Fibroblast of lung (primary cell): ENCODE measurements around the gene TSPAN9. TPM values are rescaled to one million over a fixed set of nuclear protein-coding genes. Genes with fewer than 3 reads are reported as not detected.

ENCODE experiments used
- DNase-seq, 2 donors: peaks; one replicate each; pipeline versions ENCODE4 v3.0.0 to v3.0.0-alpha.2; 2010; ENCODE audit warnings: low read depth in 2 of 2
- H2AFZ ChIP-seq: 2 replicates; pipeline ENCODE4 v1.5.1; 2012; ENCODE audit warnings: low read length, control low read depth, inconsistent platforms
- H3K27ac ChIP-seq: 2 replicates; pipeline ENCODE4 v1.5.1; 2011; ENCODE audit warnings: low read length, control low read depth; ENCODE audit not compliant: insufficient read depth
- H3K27me3 ChIP-seq: 2 replicates; pipeline ENCODE4 v1.5.1; 2011; ENCODE audit warnings: mild to moderate bottlenecking, low read length; ENCODE audit not compliant: control insufficient read depth, insufficient read depth
- H3K36me3 ChIP-seq: 2 replicates; pipeline ENCODE4 v1.5.1; 2011; ENCODE audit warnings: low read length; ENCODE audit not compliant: control insufficient read depth, insufficient read depth
- H3K4me1 ChIP-seq: 2 replicates; pipeline ENCODE4 v1.5.1; 2011; ENCODE audit warnings: low read length; ENCODE audit not compliant: control insufficient read depth, insufficient read depth; ENCODE audit errors: extremely low read depth
- H3K4me2 ChIP-seq: 2 replicates; pipeline ENCODE4 v1.5.1; 2011; ENCODE audit warnings: low read length, control low read depth; ENCODE audit not compliant: insufficient read depth; ENCODE audit errors: extremely low read depth
- H3K4me3 ChIP-seq, 4 experiments: fragments of 200-600 bp in 1 of 4; sonication (generic) in 1 of 4; replicated peaks in 1 of 4; 2 replicates each; pipeline ENCODE4 v1.5.1; 2011 to 2016; ENCODE audit warnings: low read length in 4 of 4, low read depth in 3 of 4, mild to moderate bottlenecking in 3 of 4, control low read depth in 2 of 4, inconsistent platforms in 1 of 4, mixed read lengths in 1 of 4; ENCODE audit not compliant: insufficient read depth in 1 of 4; ENCODE audit errors: control extremely low read depth in 1 of 4
- H3K79me2 ChIP-seq: 2 replicates; pipeline ENCODE4 v1.5.1; 2012; ENCODE audit warnings: mild to moderate bottlenecking, low read length, inconsistent platforms; ENCODE audit not compliant: control insufficient read depth, insufficient read depth
- H3K9ac ChIP-seq: 2 replicates; pipeline ENCODE4 v1.5.1; 2011; ENCODE audit warnings: mild to moderate bottlenecking, low read length, control low read depth; ENCODE audit not compliant: insufficient read depth
- H3K9me3 ChIP-seq: 2 replicates; pipeline ENCODE4 v1.5.1; 2012; ENCODE audit warnings: low read depth, low read length; ENCODE audit not compliant: control insufficient read depth, insufficient read depth
- H4K20me1 ChIP-seq: 2 replicates; pipeline ENCODE4 v1.5.1; 2011; ENCODE audit warnings: low read length; ENCODE audit not compliant: control insufficient read depth, insufficient read depth; ENCODE audit errors: extremely low read depth
- CTCF ChIP-seq, 2 donors: IDR thresholded peaks in 1 of 2; conservative IDR thresholded peaks in 1 of 2; 1 replicate in 1 of 2; 2 replicates in 1 of 2; pipeline ENCODE4 v1.5.1; 2011 to 2012; ENCODE audit warnings: low read length in 2 of 2, control low read depth in 1 of 2, inconsistent platforms in 1 of 2, low read depth in 1 of 2, mild to moderate bottlenecking in 1 of 2
- EZH2 ChIP-seq: IDR thresholded peaks from 2 replicates; pipeline ENCODE4 v1.5.1; 2012; ENCODE audit warnings: low read length, control low read depth, mild to moderate bottlenecking; ENCODE audit errors: missing control alignments
- polyA plus RNA-seq, 2 donors: library from polyadenylated mRNA; depleted of rRNA in 1 of 2; stranded (reverse) in 1 of 2; unstranded in 1 of 2; fragments of >200 nt; gene quantifications; 2 replicates each; pipeline ENCODE4 v1.2.1, GENCODE V29; 2011 to 2012; ENCODE audit warnings: missing spikeins in 1 of 2
- total RNA-seq: library from RNA; depleted of rRNA; stranded (reverse); fragments of >200 nt; gene quantifications from 2 replicates; pipeline ENCODE4 v1.2.1, GENCODE V29; 2014

Gene TSPAN9
- total and polyA plus RNA-seq, 2 donors (not counting 1 experiment from before 2014, with no cell fraction given): 31.1 to 35.2 TPM

- Histone ChIP-seq H3K9ac (no peak overlapping the region), H3K4me1 (peaks cover 2% of the 10 kb centered on the region), H3K27ac (no peak overlapping the region), H2AFZ (no peak overlapping the region), H3K27me3 (peaks cover 6% of the 10 kb centered on the region), H3K4me2 (no peak overlapping the region), H3K4me3 (no peak overlapping the region), H4K20me1 (no peaks in the 10 kb centered on the region), H3K36me3 (no peaks in the 10 kb centered on the region), H3K9me3 (no peaks in the 10 kb centered on the region), H3K79me2 (no peaks in the 10 kb centered on the region)
- TF ChIP-seq CTCF (conservative IDR thresholded peaks at IDR 0.05 in 1 of 2, IDR thresholded peaks at IDR 0.05 in 1 of 2; ENCODE audit: low read depth in 1 of 2, low read length in 2 of 2) (no peak), EZH2 (no peak)
- no peak for DNase-seq
These were observed 118.8 kb downstream of the TSPAN9 start for GRCh38 chr12:3195859-3196483.

- Histone ChIP-seq H3K9me3 (no peaks in the 10 kb centered on the region), H3K9ac (no peak overlapping the region), H3K4me3 (no peak overlapping the region), H3K27ac (no peak overlapping the region), H3K4me2 (no peak overlapping the region), H2AFZ (no peak overlapping the region), H3K36me3 (no peaks in the 10 kb centered on the region), H4K20me1 (no peaks in the 10 kb centered on the region), H3K4me1 (peaks cover 2% of the 10 kb centered on the region), H3K79me2 (no peaks in the 10 kb centered on the region), H3K27me3 (peaks cover 11% of the 10 kb centered on the region)
- TF ChIP-seq CTCF (conservative IDR thresholded peaks at IDR 0.05 in 1 of 2, IDR thresholded peaks at IDR 0.05 in 1 of 2; ENCODE audit: low read depth in 1 of 2, low read length in 2 of 2) (no peak), EZH2 (no peak)
- no peak for DNase-seq
These were observed 119.3 kb downstream of the TSPAN9 start for GRCh38 chr12:3196488-3196887.

- Histone ChIP-seq H3K4me1 (peaks cover 2% of the 10 kb centered on the region), H3K4me2 (no peak overlapping the region), H3K27me3 (peaks cover 18% of the 10 kb centered on the region), H3K9ac (no peak overlapping the region), H3K27ac (no peak overlapping the region), H2AFZ (no peak overlapping the region), H3K9me3 (no peaks in the 10 kb centered on the region), H4K20me1 (no peaks in the 10 kb centered on the region), H3K4me3 (no peak overlapping the region), H3K79me2 (no peaks in the 10 kb centered on the region), H3K36me3 (no peaks in the 10 kb centered on the region)
- TF ChIP-seq CTCF (conservative IDR thresholded peaks at IDR 0.05 in 1 of 2, IDR thresholded peaks at IDR 0.05 in 1 of 2; ENCODE audit: low read depth in 1 of 2, low read length in 2 of 2) (no peak), EZH2 (no peak)
- no peak for DNase-seq
These were observed 120.1 kb downstream of the TSPAN9 start for GRCh38 chr12:3197131-3197818.
